Panc1 (cell line): ENCODE results near the gene MRPL4. TPM values are rescaled to one million over a fixed set of nuclear protein-coding genes. Genes with fewer than 3 reads are reported as not detected.

Experiments
- ATAC-seq: fragments of 200-7000 bp; cut with Tn5 transposase; 2 replicates; pipeline ENCODE4 v1.9.1; 2020; ENCODE audit warnings: mild to moderate bottlenecking, moderate library complexity
- BruUV-seq: library from RNA; stranded (reverse); fragments of 400-500 nt; replicated peaks from 2 replicates; lab custom pipeline; 2021; lab: Mats Ljungman, UMichigan
- CTCF ChIA-PET: fragments of 300-600 bp; sonication (Branson Sonifier 250); formaldehyde crosslinking; loops from one replicate; lab custom pipeline; 2022; ENCODE audit warnings: antibody characterized with exemption; lab: Charles Lee
- POLR2A ChIA-PET: fragments of 300-600 bp; sonication (Branson Sonifier 250); formaldehyde crosslinking; loops from one replicate; lab custom pipeline; 2022; ENCODE audit warnings: antibody characterized with exemption; lab: Charles Lee
- DNase-seq: peaks from one replicate; pipeline ENCODE4 v3.0.0-alpha.2; 2010; ENCODE audit warnings: low read depth, low spot score
- H3K27ac ChIP-seq: 2 replicates; pipeline ENCODE4 v1.5.1; 2011; ENCODE audit warnings: mild to moderate bottlenecking, low read length, inconsistent platforms
- H3K27me3 ChIP-seq: fragments of 200-500 bp; sonication (Bioruptor generic); 2 replicates; pipeline ENCODE4 v1.6.0; 2014; ENCODE audit warnings: low read length, inconsistent platforms; ENCODE audit not compliant: control insufficient read depth, insufficient read depth
- H3K36me3 ChIP-seq: fragments of 200-500 bp; sonication (Bioruptor generic); 2 replicates; pipeline ENCODE4 v1.5.1; 2014; ENCODE audit warnings: inconsistent platforms, mild to moderate bottlenecking, low read length, moderate library complexity; ENCODE audit not compliant: control insufficient read depth, insufficient read depth
- H3K4me1 ChIP-seq: 2 replicates; pipeline ENCODE4 v1.5.1; 2011; ENCODE audit warnings: inconsistent platforms, mild to moderate bottlenecking, low read length, moderate library complexity; ENCODE audit not compliant: control insufficient read depth, insufficient read depth
- H3K4me3 ChIP-seq, 2 experiments: 2 replicates each; pipeline ENCODE4 v1.5.1; 2011 to 2012; ENCODE audit warnings: low read depth in 2 of 2, low read length in 2 of 2, mild to moderate bottlenecking in 2 of 2, inconsistent platforms in 1 of 2, moderate library complexity in 1 of 2
- H3K9me3 ChIP-seq: fragments of 200-500 bp; sonication (Bioruptor generic); 2 replicates; pipeline ENCODE4 v1.5.1; 2014; ENCODE audit warnings: low read depth, mild to moderate bottlenecking, inconsistent platforms, low read length, moderate library complexity; ENCODE audit not compliant: control insufficient read depth, insufficient read depth
- CTCF ChIP-seq: fragments of 450-650 bp; IDR thresholded peaks from 2 replicates; pipeline ENCODE4 v1.5.1; 2017; ENCODE audit warnings: mild to moderate bottlenecking
- POLR2AphosphoS5 ChIP-seq: IDR thresholded peaks from 2 replicates; pipeline ENCODE4 v1.6.1; 2012; ENCODE audit warnings: mild to moderate bottlenecking, low read depth, low read length, moderate library complexity
- REST ChIP-seq, 2 experiments: IDR thresholded peaks; 2 replicates each; pipeline ENCODE4 v1.6.1; 2011 to 2012; ENCODE audit warnings: low read depth in 2 of 2, control low read depth in 1 of 2, low read length in 1 of 2, mild to moderate bottlenecking in 1 of 2, moderate library complexity in 1 of 2; ENCODE audit not compliant: insufficient read depth in 1 of 2
- SIN3A ChIP-seq: IDR thresholded peaks from 2 replicates; pipeline ENCODE4 v1.6.1; 2012; ENCODE audit warnings: low read depth, mild to moderate bottlenecking, low read length, moderate library complexity, borderline replicate concordance; ENCODE audit not compliant: insufficient read depth
- TCF7L2 ChIP-seq: IDR thresholded peaks from 2 replicates; pipeline ENCODE4 v1.6.1; 2011; ENCODE audit warnings: mild to moderate bottlenecking, low read depth, low read length, inconsistent platforms
- in situ Hi-C: cut with HindIII; loops from 2 replicates; pipeline ENCODE4 v1.10.0; 2016; ENCODE audit warnings: low sequenced_read_pairs, low pct_unique_long_range_greater_than_20kb
- intact Hi-C: fragments of 100-400 bp; cut with micrococcal nuclease; formaldehyde crosslinking; loops from one replicate; pipeline ENCODE4 v1.10.0; 2022; ENCODE audit not compliant: unreplicated experiment
- total RNA-seq: library from RNA; stranded (reverse); gene quantifications from one replicate; pipeline ENCODE4 v1.2.1, GENCODE V29; 2021; ENCODE audit not compliant: unreplicated experiment

Gene MRPL4
- total RNA-seq, 1 experiment from 2014 or later = 62.8 TPM

GRCh38 chr19:10260141-10260584 lies 8.1 kb downstream of the MRPL4 start:
- no peaks in the 10 kb centered on the region for H3K9me3 ChIP-seq
- DNase-seq (no peak), ATAC-seq (peak; percentile 58)
- in situ Hi-C loops (no loop called here), intact Hi-C loops (no loop called here)
- CTCF ChIA-PET = interaction anchor here (1.8 kb wide), 2 partner anchors 129 to 132 kb away, joined by 5 to 13 read pairs; no protein-coding TSS in a partner anchor
- no peak overlapping the region for H3K27ac ChIP-seq
- H3K27me3 ChIP-seq = no peaks in the 10 kb centered on the region
- POLR2A ChIA-PET = interaction anchor here (0.6 to 1.3 kb wide), 3 partner anchors 26 to 61 kb away, joined by 3 to 6 read pairs (median 3); no protein-coding TSS in a partner anchor
- H3K36me3 ChIP-seq = no peaks in the 10 kb centered on the region
- H3K4me3 ChIP-seq = no peak overlapping the region
- H3K4me1 ChIP-seq = peaks cover 6% of the 10 kb centered on the region; the same call in 1 of the 2 replicates
- no TSS peak for BruUV-seq
- no peak for TF ChIP-seq CTCF
- no peak for TF ChIP-seq SIN3A
- TF ChIP-seq POLR2AphosphoS5 = no peak
- TF ChIP-seq REST (IDR thresholded peaks at IDR 0.05; ENCODE audit: insufficient read depth in 1 of 2, low read depth in 2 of 2, low read length in 1 of 2) = no peak
- TF ChIP-seq TCF7L2 = no peak

- no peak for TF ChIP-seq CTCF
- TF ChIP-seq SIN3A = no peak
- TF ChIP-seq TCF7L2 = no peak
- no peak for TF ChIP-seq REST (IDR thresholded peaks at IDR 0.05; ENCODE audit: insufficient read depth in 1 of 2, low read depth in 2 of 2, low read length in 1 of 2)
- no peak for TF ChIP-seq POLR2AphosphoS5
- intact Hi-C loops (no loop called here), in situ Hi-C loops (no loop called here)
- no peaks in the 10 kb centered on the region for H3K36me3 ChIP-seq
- no peak overlapping the region for H3K27ac ChIP-seq
- POLR2A ChIA-PET = no interaction called here
- H3K27me3 ChIP-seq = no peaks in the 10 kb centered on the region
- BruUV-seq = no TSS peak
- DNase-seq (no peak), ATAC-seq (no peak)
- H3K9me3 ChIP-seq = no peaks in the 10 kb centered on the region
- H3K4me1 ChIP-seq = peaks cover 6% of the 10 kb centered on the region; the same call in 1 of the 2 replicates
- H3K4me3 ChIP-seq = no peak overlapping the region
- CTCF ChIA-PET = no interaction called here
These were observed 10.8 kb downstream of the MRPL4 start for GRCh38 chr19:10262771-10263170.
